ENCODE data around the gene SORCS2.

The SORCS2 gene

DNA sequence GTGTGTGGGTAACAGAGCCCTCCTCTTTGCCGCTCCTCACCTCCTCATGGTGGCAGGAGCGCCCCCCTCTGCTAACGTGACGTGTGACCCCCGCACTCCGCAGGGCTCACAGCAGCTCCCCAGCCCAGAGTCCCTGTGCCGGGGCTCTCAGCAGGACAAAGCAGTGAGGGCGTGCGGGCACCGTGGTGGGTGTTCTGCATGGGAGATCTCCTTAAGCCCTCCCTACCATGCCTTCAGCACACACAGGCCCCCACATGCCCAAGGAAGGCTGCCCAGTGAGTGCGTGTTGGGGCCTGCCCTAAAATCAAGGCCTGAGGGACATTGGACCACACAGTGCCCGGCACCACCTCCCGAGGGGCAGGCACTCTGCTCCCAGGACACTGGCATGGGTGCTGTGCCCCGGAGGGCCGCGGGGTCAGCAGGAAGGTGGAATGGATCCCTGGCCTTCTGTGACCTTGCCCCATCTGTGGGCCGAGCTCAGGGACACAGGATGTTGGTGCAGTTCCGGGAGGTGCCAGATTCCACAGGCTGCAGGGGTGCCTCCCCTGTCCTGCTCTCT is 232.3 kb downstream of the SORCS2 start:
- TF ChIP-seq SIN3A (IDR thresholded peaks at IDR 0.05; ENCODE audit: borderline replicate concordance, insufficient read depth, low read length), result no peak
- no peak for TF ChIP-seq TAF1 (IDR thresholded peaks at IDR 0.05; ENCODE audit: borderline replicate concordance, insufficient read depth, low read length)

DNA sequence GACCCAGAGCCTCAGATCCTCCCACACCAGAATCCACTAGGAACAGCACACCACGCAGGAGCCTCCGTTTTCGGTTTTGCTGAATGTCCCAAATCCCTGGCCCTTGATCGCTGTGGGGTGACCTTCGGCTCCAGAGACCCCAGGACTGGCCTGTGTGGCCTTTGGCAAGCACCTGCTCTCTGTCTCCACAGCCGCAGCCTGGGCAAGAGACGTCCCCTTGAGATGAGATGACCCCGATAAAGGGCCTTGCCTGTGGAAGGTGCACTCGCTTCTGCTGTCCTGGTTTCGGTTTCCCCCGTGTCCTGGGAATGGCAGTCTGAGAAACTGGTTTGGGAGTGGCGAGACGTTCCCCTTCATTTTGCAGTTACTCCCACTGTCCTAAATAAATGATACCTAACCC is 232.8 kb downstream of the SORCS2 start:
- no peak for TF ChIP-seq POLR2AphosphoS5 (IDR thresholded peaks at IDR 0.05; ENCODE audit: low read depth, low read length)
- TF ChIP-seq FOXP2 (optimal IDR thresholded peaks at IDR 0.05; ENCODE audit: borderline replicate concordance, extremely low read depth, extremely low read length, insufficient read depth), result no peak
- TF ChIP-seq SIN3A (IDR thresholded peaks at IDR 0.05; ENCODE audit: borderline replicate concordance, insufficient read depth, low read length), result no peak
- no peak for TF ChIP-seq TAF1 (IDR thresholded peaks at IDR 0.05; ENCODE audit: borderline replicate concordance, insufficient read depth, low read length)
- TF ChIP-seq, protein P1, sequence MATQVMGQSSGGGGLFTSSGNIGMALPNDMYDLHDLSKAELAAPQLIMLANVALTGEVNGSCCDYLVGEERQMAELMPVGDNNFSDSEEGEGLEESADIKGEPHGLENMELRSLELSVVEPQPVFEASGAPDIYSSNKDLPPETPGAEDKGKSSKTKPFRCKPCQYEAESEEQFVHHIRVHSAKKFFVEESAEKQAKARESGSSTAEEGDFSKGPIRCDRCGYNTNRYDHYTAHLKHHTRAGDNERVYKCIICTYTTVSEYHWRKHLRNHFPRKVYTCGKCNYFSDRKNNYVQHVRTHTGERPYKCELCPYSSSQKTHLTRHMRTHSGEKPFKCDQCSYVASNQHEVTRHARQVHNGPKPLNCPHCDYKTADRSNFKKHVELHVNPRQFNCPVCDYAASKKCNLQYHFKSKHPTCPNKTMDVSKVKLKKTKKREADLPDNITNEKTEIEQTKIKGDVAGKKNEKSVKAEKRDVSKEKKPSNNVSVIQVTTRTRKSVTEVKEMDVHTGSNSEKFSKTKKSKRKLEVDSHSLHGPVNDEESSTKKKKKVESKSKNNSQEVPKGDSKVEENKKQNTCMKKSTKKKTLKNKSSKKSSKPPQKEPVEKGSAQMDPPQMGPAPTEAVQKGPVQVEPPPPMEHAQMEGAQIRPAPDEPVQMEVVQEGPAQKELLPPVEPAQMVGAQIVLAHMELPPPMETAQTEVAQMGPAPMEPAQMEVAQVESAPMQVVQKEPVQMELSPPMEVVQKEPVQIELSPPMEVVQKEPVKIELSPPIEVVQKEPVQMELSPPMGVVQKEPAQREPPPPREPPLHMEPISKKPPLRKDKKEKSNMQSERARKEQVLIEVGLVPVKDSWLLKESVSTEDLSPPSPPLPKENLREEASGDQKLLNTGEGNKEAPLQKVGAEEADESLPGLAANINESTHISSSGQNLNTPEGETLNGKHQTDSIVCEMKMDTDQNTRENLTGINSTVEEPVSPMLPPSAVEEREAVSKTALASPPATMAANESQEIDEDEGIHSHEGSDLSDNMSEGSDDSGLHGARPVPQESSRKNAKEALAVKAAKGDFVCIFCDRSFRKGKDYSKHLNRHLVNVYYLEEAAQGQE (IDR thresholded peaks at IDR 0.05; ENCODE audit: insufficient read depth in 1 of 2, low read depth in 2 of 2, low read length in 2 of 2), result no peak

DNA sequence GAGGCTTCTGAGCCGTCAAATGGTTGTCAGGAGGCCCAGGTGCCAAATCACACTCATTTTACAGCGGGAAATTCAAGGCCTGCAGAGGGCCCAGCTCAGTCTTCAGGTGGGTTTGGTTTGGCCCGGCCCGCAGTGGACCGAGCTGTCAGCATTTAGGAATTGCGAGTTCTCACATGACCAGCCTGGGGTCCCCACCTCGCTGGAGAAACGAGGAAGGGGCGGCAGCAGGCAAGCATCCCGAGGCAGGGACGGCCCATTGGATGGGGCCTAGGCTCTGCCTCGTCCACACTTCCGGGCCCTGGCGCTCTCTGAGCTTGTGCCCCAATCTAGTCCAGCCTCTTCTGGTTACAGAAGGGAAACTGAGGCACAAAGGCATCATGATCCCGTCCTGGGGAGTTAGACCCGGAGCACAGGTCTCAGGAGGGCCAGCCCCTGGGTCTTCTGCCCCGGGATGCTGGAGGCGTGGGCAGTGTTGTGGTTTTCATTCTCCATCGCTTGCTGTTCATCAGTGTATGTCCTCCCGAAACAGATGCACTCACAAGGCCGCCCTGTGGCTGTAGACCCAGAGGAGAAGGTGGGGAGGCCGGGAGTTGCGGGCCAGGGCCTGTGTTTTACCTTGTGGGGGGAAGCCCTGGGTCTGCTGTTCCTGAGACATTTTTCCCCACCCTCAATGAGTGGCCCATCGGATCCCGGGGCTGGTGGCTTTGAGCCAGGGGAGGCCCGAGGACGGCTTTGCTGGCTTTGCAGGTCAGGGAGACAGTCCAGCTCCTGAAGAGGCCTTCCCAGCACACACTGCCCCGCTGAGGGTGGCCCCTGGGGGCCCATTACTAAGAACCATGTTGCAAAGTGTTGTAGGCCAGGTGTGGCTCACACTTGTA is 233.5 kb downstream of the SORCS2 start:
- no peak for TF ChIP-seq POLR2AphosphoS5 (IDR thresholded peaks at IDR 0.05; ENCODE audit: low read depth, low read length)
- no peak for TF ChIP-seq TAF1 (IDR thresholded peaks at IDR 0.05; ENCODE audit: borderline replicate concordance, insufficient read depth, low read length)
- TF ChIP-seq, protein P1 (IDR thresholded peaks at IDR 0.05; ENCODE audit: insufficient read depth in 1 of 2, low read depth in 2 of 2, low read length in 2 of 2), result no peak
- TF ChIP-seq FOXP2 (optimal IDR thresholded peaks at IDR 0.05; ENCODE audit: borderline replicate concordance, extremely low read depth, extremely low read length, insufficient read depth), result no peak

DNA sequence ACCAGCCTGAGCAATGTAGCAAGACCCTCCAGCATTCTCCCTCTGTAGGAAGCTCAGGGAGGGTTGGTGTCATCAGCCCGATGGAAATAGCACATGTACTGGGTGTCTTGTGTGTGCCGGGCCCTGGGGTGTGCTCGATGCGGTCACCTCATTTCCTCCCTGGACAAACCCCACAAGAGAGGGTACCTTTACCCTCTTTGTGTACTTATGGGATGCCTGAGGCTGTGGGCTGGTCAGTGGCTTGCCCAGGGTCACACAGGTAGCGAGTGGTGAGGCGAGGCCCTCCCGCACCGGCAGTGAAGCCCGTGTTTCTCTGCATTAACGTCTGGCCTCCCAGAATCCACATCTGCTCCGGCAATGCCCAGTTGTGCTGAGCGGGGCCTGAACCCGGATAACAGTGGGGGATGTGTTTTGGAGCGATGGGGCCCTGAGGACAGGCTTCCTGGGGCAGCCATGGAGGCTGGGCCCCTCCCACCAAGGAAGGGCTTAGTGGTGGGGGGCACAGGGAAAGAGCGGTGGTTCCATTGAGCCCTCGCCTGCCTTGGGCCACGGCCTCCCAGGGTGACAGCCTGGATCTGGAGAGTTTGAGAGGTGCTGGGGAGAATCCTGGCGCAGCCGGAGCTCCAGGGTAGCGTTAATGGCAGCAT is 234.3 kb downstream of the SORCS2 start:
- no peak for TF ChIP-seq POLR2AphosphoS5 (IDR thresholded peaks at IDR 0.05; ENCODE audit: low read depth, low read length)
- no peak for TF ChIP-seq FOXP2 (optimal IDR thresholded peaks at IDR 0.05; ENCODE audit: borderline replicate concordance, extremely low read depth, extremely low read length, insufficient read depth)
- TF ChIP-seq TAF1 (IDR thresholded peaks at IDR 0.05; ENCODE audit: borderline replicate concordance, insufficient read depth, low read length), result no peak
- TF ChIP-seq, protein P1 (IDR thresholded peaks at IDR 0.05; ENCODE audit: insufficient read depth in 1 of 2, low read depth in 2 of 2, low read length in 2 of 2), result no peak
- TF ChIP-seq SIN3A (IDR thresholded peaks at IDR 0.05; ENCODE audit: borderline replicate concordance, insufficient read depth, low read length), result no peak

DNA sequence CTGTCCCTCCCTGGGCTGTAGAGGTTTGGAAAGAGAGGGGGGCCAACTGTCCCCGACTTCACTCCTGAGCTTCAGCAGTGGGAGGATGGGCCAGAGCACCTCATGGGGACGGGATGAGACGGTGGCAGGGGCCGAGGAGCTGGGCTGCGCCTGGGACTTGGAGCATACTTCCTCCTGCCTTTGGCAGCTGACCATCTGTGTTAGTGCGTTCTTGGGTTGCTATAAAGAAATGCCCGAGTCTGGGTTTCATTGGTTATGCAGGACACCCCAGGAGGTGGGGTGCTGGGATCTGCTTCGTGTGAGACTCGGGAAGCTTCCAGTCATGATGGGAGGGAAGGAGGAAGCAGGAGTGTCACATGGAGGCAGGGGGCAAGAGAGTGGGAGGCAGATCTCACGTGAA is 235.0 kb downstream of the SORCS2 start:
- TF ChIP-seq TAF1 (IDR thresholded peaks at IDR 0.05; ENCODE audit: borderline replicate concordance, insufficient read depth, low read length) (no peak), SIN3A (IDR thresholded peaks at IDR 0.05; ENCODE audit: borderline replicate concordance, insufficient read depth, low read length) (no peak), FOXP2 (optimal IDR thresholded peaks at IDR 0.05; ENCODE audit: borderline replicate concordance, extremely low read depth, extremely low read length, insufficient read depth) (no peak), POLR2AphosphoS5 (IDR thresholded peaks at IDR 0.05; ENCODE audit: low read depth, low read length) (no peak)
- TF ChIP-seq, protein P1 (IDR thresholded peaks at IDR 0.05; ENCODE audit: insufficient read depth in 1 of 2, low read depth in 2 of 2, low read length in 2 of 2), result no peak

All from PFSK-1 (cell line).